Heart left ventricle (tissue), 16 donors: Measurements from ENCODE around the gene FXYD3. TPM values are rescaled to one million over a fixed set of nuclear protein-coding genes. Genes with fewer than 3 reads are reported as not detected.

ENCODE experiments used
- ATAC-seq, 4 donors: fragments of 200-7000 bp; cut with Tn5 transposase; one replicate each; pipeline ENCODE4 v1.9.1; 2020 to 2022; ENCODE audit warnings: moderate library complexity in 4 of 4, mild to moderate bottlenecking in 3 of 4, moderate number of reproducible peaks in 1 of 4
- DNase-seq, 5 donors: peaks; one replicate each; pipeline ENCODE4 v3.0.0-alpha.2; 2020
- H3K27ac ChIP-seq, 12 donors: fragments of 200-600 bp; sonication (generic) in 4 of 12; one replicate each; pipeline versions ENCODE4 v1.5.0 to v1.8.0; 2016 to 2022; ENCODE audit warnings: mild to moderate bottlenecking in 2 of 12
- H3K27me3 ChIP-seq, 9 donors: fragments of 200-600 bp; sonication (generic) in 2 of 9; one replicate each; pipeline versions ENCODE4 v1.5.1 to v1.8.0; 2016 to 2022; ENCODE audit warnings: mild to moderate bottlenecking in 3 of 9
- H3K36me3 ChIP-seq, 9 donors: fragments of 200-600 bp; sonication (generic) in 2 of 9; one replicate each; pipeline versions ENCODE4 v1.5.0 to v1.8.0; 2018 to 2022; ENCODE audit warnings: mild to moderate bottlenecking in 2 of 9
- H3K4me1 ChIP-seq, 12 donors: fragments of 200-600 bp; sonication (generic) in 4 of 12; one replicate each; pipeline versions ENCODE4 v1.5.0 to v1.8.0; 2016 to 2022; ENCODE audit warnings: mild to moderate bottlenecking in 3 of 12
- H3K4me3 ChIP-seq, 12 donors: fragments of 200-600 bp; sonication (generic) in 4 of 12; one replicate each; pipeline versions ENCODE4 v1.5.0 to v1.8.0; 2017 to 2022; ENCODE audit warnings: mild to moderate bottlenecking in 9 of 12, moderate library complexity in 4 of 12
- H3K9me3 ChIP-seq, 12 donors: fragments of 200-600 bp; sonication (generic) in 4 of 12; one replicate each; pipeline versions ENCODE4 v1.5.0 to v1.8.0; 2016 to 2022; ENCODE audit warnings: mild to moderate bottlenecking in 1 of 12
- POLR2A ChIP-seq, 2 donors: fragments of 450-650 bp; IDR thresholded peaks; one replicate each; pipeline ENCODE4 v1.6.1; 2017; ENCODE audit warnings: antibody characterized with exemption in 2 of 2, mild to moderate bottlenecking in 2 of 2, moderate library complexity in 2 of 2
- WGBS, 4 donors: extraction: QIAGEN DNeasy Blood & Tissue Kit in 2 of 4; methylation state at CpG; one replicate each; pipeline versions ENCODE4 v1.1.5 to v1.1.7; 2013 to 2018; 5-methylcytosine and 5-hydroxymethylcytosine counted together
- intact Hi-C, 10 donors: fragments of 100-400 bp; cut with DNase I; formaldehyde crosslinking; loops; one replicate each; pipeline versions ENCODE4 v1.11.1 to v1.14.2; 2022
- polyA plus RNA-seq, 2 donors: library from polyadenylated mRNA; stranded (reverse); fragments of 200-250 nt; gene quantifications; one replicate each; pipeline ENCODE4 v1.2.3, GENCODE V29; 2013
- total RNA-seq, 9 donors: library from RNA; depleted of rRNA in 2 of 9; stranded (reverse); fragments of >200 nt in 2 of 9; fragmentation: NEBNext Ultra II Directional in 3 of 9; extraction: Animal tissue kit (Norgen Biotek cat#: 25700) in 3 of 9; gene quantifications; one replicate each; pipeline versions ENCODE4 v1.1.0 to v1.2.4, GENCODE V29; 2016 to 2023
- TF ChIP-seq, protein P1 (sequence below), 12 donors: fragments of 200-600 bp; sonication (generic) in 4 of 12; IDR thresholded peaks; one replicate each; pipeline versions ENCODE4 v1.5.0 to v1.8.0; 2018 to 2022; ENCODE audit warnings: antibody characterized with exemption in 12 of 12, mild to moderate bottlenecking in 5 of 12
- donor health status: ischemic (EF 13 %, LVEDD 7.1; RV severe dilation, severe dysfunction).
- donor health status: healthy with polysubstance abuse.
- donor health status: DM: no; HTN: yes; CAD: no.
- donor health status: DM: no; HTN: no; CAD: no.
- donor health status: ischemic (EF 25% LVEDD 6.9; RV normal size, moderate dysfunction).
- donor health status: ischemic (EF 25% LVEDD 5.7; RV mildly dilated, moderate dysfunction).
- donor health status: healthy.
- donor health status: DM: yes; HTN: yes; CAD: no.
- donor health status: ischemic (EF 35%, LVEDD 5.7; RV mildly dilated, moderate dysfunction).
- donor health status: nonischemic (EF 11% LVEDD 7.7; RV severe dilation, severe dysfunction).
- donor health status: DM: yes; HTN: yes; CAD: no.
- donor health status: PGD.
- donor health status: ischemic (EF 29% LVEDD 5.4; RV normal size, mild dysfunction).
- donor health status: nonischemic (EF 23%, LVEDD 6.1; RV moderate dilation, normal function).

Gene FXYD3
- total and polyA plus RNA-seq, 11 donors: 0.37 to 2.5 (median 0.93) TPM; not detected in 3

DNA sequence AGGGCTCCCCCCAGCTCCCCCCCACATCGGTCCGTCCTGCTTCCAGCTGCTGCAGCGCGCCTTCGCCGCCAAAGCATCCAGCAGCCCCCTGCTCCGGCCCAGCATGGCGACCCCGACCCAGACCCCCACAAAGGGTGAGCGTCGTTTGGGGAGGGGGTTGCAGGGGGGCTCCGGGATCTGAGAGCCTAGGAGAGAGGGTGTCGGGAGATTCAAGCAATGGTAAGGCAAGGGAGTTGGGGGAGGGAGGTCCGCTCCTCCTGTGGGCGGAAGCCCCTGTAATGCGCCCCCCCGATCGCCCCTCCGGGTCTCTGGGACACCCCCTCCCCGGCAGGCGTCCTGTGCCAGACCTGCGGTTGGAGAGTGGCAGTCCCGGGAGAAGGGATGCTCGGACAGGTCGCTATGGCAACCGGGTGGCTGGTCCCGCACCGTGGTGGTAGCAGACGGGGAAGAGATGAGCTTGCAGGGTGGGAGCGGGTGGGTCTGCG, 27.6 kb downstream of the FXYD3 start, which contains the start of gene FXYD7:
Gene FXYD7 (plus strand): TSS at position 25 of the 485 bp plus-strand sequence. CDS start 79 bp downstream, at position 104.
- Histone ChIP-seq H3K4me1 (peaks cover 0 to 50% (median 28%) of the 10 kb centered on the region in 12 donors), H3K27ac (peak within 1 kb of the TSS in 1 of 12 donors; percentile 4), H3K4me3 (peak within 1 kb of the TSS in 3 of 12 donors; percentile 6 to 45 (median 7)), H3K9me3 (no peaks in the 10 kb centered on the region), H3K36me3 (peaks cover 0 to 9% (median 0%) of the 10 kb centered on the region in 9 donors), H3K27me3 (peaks cover 0 to 23% (median 0%) of the 10 kb centered on the region in 9 donors)
- 21 to 47% (median 34%) methylated on average over 22 to 31 of the region's 31 CpGs for WGBS, 4 donors
- intact Hi-C loops: loop anchor here in 6 of 10 donors (5.0 to 10.0 kb wide), 3 partner anchors 122 to 129 kb away; partner anchors contain the start of gene USF2 (in 5 of the 6)
- TF ChIP-seq POLR2A (IDR thresholded peaks at IDR 0.05): no peak
- TF ChIP-seq, protein P1, sequence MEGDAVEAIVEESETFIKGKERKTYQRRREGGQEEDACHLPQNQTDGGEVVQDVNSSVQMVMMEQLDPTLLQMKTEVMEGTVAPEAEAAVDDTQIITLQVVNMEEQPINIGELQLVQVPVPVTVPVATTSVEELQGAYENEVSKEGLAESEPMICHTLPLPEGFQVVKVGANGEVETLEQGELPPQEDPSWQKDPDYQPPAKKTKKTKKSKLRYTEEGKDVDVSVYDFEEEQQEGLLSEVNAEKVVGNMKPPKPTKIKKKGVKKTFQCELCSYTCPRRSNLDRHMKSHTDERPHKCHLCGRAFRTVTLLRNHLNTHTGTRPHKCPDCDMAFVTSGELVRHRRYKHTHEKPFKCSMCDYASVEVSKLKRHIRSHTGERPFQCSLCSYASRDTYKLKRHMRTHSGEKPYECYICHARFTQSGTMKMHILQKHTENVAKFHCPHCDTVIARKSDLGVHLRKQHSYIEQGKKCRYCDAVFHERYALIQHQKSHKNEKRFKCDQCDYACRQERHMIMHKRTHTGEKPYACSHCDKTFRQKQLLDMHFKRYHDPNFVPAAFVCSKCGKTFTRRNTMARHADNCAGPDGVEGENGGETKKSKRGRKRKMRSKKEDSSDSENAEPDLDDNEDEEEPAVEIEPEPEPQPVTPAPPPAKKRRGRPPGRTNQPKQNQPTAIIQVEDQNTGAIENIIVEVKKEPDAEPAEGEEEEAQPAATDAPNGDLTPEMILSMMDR (IDR thresholded peaks at IDR 0.05): peak in 6 of 12 donors; percentile 22 to 35 (median 28)
- peak in 1 of 5 donors; percentile 35 for DNase-seq
- no peak for ATAC-seq

DNA sequence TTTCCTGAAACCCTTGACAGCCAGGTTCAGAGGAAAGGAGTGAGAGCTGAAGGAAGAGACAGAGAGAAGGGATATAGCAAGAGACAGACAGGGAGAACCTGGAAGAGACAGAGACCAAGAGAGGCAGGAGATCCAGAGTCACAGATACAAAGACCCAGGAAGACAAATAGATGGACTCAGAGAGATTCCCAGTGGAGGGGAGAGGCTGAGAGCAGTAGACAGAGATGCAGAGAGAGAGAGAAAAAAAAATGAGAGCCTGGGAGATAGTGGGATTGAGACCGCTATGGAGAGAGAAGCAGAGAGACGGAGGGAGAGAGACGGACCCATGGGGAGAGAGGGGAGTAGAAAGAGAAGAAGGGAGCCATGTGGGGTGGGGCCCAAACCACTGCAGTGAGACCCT, 28.2 kb downstream of the FXYD3 start:
- no peak for DNase-seq
- intact Hi-C loops: loop anchor here in 6 of 10 donors (5.0 to 10.0 kb wide), 3 partner anchors 121 to 128 kb away; partner anchors contain the start of gene USF2 (in 5 of the 6)
- Histone ChIP-seq H3K9me3 (no peaks in the 10 kb centered on the region), H3K27ac (no peak overlapping the region), H3K4me3 (no peak overlapping the region), H3K27me3 (peaks cover 0 to 23% (median 0%) of the 10 kb centered on the region in 9 donors), H3K4me1 (peaks cover 0 to 44% (median 25%) of the 10 kb centered on the region in 12 donors), H3K36me3 (peaks cover 0 to 9% (median 0%) of the 10 kb centered on the region in 9 donors)
- 39 to 58% (median 53%) methylated on average over 3 of the region's 3 CpGs for WGBS, 4 donors
- no peak for ATAC-seq
- TF ChIP-seq POLR2A (IDR thresholded peaks at IDR 0.05): no peak
- TF ChIP-seq, protein P1 (IDR thresholded peaks at IDR 0.05): no peak

DNA sequence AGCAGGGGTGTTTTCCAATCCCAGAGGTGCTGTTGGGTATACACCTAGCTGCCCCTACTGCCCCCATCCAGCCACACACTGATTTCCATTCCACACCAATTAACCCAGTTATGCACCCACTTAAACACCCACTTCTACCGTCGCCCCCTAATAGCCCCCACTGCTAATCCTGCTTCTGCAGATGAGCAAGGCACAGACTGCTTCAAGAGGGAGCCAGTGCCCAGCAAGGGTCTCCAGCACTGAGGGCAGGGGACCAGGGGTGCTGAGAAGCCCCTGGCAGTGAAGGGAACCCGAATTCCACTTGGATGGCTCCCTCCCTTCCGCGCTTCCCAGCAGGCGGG, 28.6 kb downstream of the FXYD3 start:
- intact Hi-C loops: loop anchor here in 6 of 10 donors (5.0 to 10.0 kb wide), 3 partner anchors 121 to 128 kb away; partner anchors contain the start of gene USF2 (in 5 of the 6)
- no peak for ATAC-seq
- DNase-seq: no peak
- Histone ChIP-seq H3K4me3 (no peak overlapping the region), H3K27me3 (peaks cover 0 to 23% (median 0%) of the 10 kb centered on the region in 9 donors), H3K4me1 (peaks cover 0 to 43% (median 25%) of the 10 kb centered on the region in 12 donors), H3K36me3 (peaks cover 0 to 9% (median 0%) of the 10 kb centered on the region in 9 donors), H3K27ac (no peak overlapping the region), H3K9me3 (no peaks in the 10 kb centered on the region)
- 41 to 48% (median 43%) methylated on average over 5 to 6 of the region's 6 CpGs for WGBS, 4 donors
- TF ChIP-seq, protein P1 (IDR thresholded peaks at IDR 0.05): no peak
- no peak for TF ChIP-seq POLR2A (IDR thresholded peaks at IDR 0.05)

DNA sequence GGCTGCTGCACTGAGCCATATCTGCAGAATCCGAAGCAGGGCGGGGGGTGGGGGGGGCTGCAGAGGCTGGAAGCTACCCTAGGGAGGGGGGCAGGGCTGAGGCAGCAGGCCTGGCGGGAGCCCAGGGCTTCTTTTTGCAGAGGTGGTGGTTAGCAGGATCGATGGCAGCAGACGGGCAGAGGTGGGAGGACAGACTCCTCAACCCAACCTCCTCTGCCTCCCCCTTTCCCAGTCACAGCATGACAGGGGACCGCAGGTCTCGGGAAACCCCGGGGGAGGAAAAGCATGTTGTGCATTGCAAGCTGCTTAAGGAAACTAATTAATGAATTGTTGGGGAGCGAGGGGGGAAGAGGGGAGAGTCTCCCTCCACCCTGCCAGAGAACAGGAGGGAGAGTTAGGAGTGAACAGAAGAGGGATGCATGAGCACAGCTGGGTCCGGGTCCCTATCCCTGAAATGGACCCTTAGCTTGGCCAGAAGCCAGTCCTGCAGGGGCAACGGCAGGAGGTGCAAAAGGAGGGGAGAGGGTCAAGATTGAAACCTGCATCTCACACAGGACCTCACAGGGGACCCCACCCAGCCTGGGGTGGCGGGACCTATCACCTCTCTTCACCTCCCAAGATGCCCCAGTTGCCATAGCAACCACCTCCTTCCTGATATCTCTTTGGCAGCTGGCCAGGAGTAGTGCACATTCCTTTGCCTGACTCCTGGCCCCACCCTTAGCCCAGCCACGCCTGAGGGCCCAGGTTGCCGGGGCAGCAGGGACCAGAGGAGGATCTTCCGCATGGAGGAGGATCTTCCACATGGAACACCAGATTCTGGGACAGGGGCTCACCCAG, 29.2 kb downstream of the FXYD3 start:
- no peak overlapping the region for H3K4me3 ChIP-seq
- 28 to 40% (median 32%) methylated on average over 13 to 15 of the region's 15 CpGs for WGBS, 4 donors
- intact Hi-C loops: loop anchor here in 6 of 10 donors (5.0 to 10.0 kb wide), 3 partner anchors 120 to 127 kb away; partner anchors contain the start of gene USF2 (in 5 of the 6)

More for the DNA sequence above, 29.2 kb downstream of the FXYD3 start:
- DNase-seq (no peak), ATAC-seq (no peak)
- peaks cover 0 to 9% (median 0%) of the 10 kb centered on the region in 9 donors for H3K36me3 ChIP-seq
- H3K27ac ChIP-seq: no peak overlapping the region
- peaks cover 0 to 38% (median 22%) of the 10 kb centered on the region in 12 donors for H3K4me1 ChIP-seq
- H3K27me3 ChIP-seq: peaks cover 0 to 23% (median 0%) of the 10 kb centered on the region in 9 donors
- no peaks in the 10 kb centered on the region for H3K9me3 ChIP-seq
- TF ChIP-seq, protein P1 (IDR thresholded peaks at IDR 0.05): no peak
- no peak for TF ChIP-seq POLR2A (IDR thresholded peaks at IDR 0.05)
